Gastroesophageal sphincter (tissue), 3 donors: ENCODE measurements around the gene PCSK2.

Source experiments
- EP300 ChIP-seq: sonication (generic); formaldehyde crosslinking; IDR thresholded peaks from one replicate; pipeline ENCODE4 v1.6.1; 2017; ENCODE audit warnings: antibody characterized with exemption, mild to moderate bottlenecking
- POLR2A ChIP-seq, 2 donors: fragments of 450-650 bp; IDR thresholded peaks; one replicate each; pipeline ENCODE4 v1.6.1; 2017; ENCODE audit warnings: antibody characterized with exemption in 2 of 2, mild to moderate bottlenecking in 2 of 2, moderate library complexity in 1 of 2
- POLR2AphosphoS5 ChIP-seq: sonication (generic); formaldehyde crosslinking; IDR thresholded peaks from one replicate; pipeline ENCODE4 v1.6.1; 2017; ENCODE audit warnings: antibody characterized with exemption
- TF ChIP-seq, protein P1 (sequence below), 4 experiments: fragments of 200-600 bp in 2 of 4; fragments of 450-650 bp in 2 of 4; sonication (generic) in 1 of 4; IDR thresholded peaks; one replicate each; pipeline ENCODE4 v1.5.1; 2017 to 2019; ENCODE audit warnings: antibody characterized with exemption in 4 of 4, mild to moderate bottlenecking in 2 of 4, moderate library complexity in 2 of 4

DNA sequence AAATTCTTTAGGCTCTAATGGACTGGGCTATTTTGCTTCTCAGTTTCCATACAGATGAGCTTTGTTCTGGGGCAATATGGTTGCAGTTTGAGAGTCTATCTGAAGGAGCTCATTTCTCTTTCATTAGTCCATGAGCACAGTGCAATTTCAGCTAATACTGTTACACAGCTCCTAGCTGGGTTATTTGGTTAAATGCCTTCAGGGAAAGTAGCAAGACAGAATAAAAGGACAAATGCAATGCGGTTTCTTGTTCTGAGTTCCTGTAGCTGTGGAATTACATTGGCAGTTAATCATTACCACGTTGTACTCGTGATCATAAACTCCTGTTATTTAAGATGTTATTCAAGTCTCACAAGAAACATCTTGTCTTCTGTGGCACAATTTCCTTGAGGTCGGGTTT, 176.6 kb downstream of the PCSK2 start:
- TF ChIP-seq, protein P1, sequence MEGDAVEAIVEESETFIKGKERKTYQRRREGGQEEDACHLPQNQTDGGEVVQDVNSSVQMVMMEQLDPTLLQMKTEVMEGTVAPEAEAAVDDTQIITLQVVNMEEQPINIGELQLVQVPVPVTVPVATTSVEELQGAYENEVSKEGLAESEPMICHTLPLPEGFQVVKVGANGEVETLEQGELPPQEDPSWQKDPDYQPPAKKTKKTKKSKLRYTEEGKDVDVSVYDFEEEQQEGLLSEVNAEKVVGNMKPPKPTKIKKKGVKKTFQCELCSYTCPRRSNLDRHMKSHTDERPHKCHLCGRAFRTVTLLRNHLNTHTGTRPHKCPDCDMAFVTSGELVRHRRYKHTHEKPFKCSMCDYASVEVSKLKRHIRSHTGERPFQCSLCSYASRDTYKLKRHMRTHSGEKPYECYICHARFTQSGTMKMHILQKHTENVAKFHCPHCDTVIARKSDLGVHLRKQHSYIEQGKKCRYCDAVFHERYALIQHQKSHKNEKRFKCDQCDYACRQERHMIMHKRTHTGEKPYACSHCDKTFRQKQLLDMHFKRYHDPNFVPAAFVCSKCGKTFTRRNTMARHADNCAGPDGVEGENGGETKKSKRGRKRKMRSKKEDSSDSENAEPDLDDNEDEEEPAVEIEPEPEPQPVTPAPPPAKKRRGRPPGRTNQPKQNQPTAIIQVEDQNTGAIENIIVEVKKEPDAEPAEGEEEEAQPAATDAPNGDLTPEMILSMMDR (IDR thresholded peaks at IDR 0.05): no peak
- TF ChIP-seq EP300 (no peak), POLR2A (IDR thresholded peaks at IDR 0.05) (no peak), POLR2AphosphoS5 (no peak)
